ENCODE data around the gene CDKN2B-AS1.

DNA sequence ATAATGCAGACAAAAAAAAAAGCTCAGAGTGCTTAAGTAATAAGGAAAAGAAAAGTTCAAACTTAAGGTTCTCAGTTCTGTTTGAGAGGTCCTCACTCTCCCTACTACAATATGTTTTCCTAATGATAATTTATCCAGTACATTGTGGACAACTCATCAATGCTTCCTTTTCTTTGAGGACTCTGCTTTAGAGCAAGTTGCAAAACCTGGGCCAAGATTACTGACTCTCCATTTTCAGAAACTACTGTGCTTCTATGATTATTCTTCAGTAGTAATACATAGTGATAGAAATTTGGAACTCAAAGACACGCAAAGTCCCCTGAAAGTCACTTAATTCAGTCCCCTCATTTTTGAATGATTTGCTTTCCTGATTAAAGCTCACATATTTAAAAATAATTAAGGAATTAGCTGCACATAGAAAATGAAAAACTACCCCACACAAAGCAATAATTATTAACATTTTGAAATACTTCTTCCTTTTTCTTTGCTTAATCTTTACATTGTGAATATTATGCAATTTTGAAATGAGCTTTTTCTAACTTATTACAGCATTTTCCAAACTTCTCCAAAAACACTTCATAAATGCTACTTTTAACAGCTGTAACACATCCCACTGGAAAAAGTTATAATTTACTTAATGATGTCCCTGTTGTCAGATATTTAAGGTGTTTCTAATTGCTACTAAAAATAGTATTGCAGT is 11.6 kb upstream of the CDKN2B-AS1 start:
- TF ChIP-seq, protein P1, sequence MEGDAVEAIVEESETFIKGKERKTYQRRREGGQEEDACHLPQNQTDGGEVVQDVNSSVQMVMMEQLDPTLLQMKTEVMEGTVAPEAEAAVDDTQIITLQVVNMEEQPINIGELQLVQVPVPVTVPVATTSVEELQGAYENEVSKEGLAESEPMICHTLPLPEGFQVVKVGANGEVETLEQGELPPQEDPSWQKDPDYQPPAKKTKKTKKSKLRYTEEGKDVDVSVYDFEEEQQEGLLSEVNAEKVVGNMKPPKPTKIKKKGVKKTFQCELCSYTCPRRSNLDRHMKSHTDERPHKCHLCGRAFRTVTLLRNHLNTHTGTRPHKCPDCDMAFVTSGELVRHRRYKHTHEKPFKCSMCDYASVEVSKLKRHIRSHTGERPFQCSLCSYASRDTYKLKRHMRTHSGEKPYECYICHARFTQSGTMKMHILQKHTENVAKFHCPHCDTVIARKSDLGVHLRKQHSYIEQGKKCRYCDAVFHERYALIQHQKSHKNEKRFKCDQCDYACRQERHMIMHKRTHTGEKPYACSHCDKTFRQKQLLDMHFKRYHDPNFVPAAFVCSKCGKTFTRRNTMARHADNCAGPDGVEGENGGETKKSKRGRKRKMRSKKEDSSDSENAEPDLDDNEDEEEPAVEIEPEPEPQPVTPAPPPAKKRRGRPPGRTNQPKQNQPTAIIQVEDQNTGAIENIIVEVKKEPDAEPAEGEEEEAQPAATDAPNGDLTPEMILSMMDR (IDR thresholded peaks at IDR 0.05) = no peak
- TF ChIP-seq EZH2 (IDR thresholded peaks at IDR 0.05; ENCODE audit: borderline replicate concordance, insufficient read depth, low read depth, low read length, poor library complexity, severe bottlenecking) = no peak
